CD4-positive, alpha-beta T cell treated with Interleukin-17A for 1 hour (primary cell): ENCODE results near the gene OR8D1.

ENCODE experiments used
- DNase-seq: peaks from one replicate; pipeline ENCODE4 v3.0.0-alpha.2; 2020

OR8D1 gene

DNA sequence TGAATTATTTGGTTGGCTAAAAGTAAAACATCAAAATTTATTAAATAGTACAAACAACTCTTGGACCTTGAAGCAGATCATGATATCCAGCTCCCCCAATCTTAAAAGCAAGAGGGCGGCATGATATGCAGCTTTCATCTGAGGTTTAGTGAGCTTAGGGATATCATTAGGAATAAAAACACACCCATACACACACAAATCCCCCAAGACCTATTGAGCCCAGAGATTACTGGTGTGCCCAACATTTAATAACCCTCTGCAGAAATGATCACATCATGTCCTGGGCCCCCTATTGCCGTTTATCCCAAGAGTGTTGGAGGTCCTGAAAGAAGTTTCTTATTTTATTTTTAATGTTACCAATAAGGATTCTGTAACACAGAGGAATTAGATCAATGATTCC is at the start of gene OR8D1:
Gene OR8D1, minus strand, starts transcription at position 101 of the 400 bp plus-strand sequence. CDS start 3,183 bp downstream, outside the sequence.
- no peak for DNase-seq

DNA sequence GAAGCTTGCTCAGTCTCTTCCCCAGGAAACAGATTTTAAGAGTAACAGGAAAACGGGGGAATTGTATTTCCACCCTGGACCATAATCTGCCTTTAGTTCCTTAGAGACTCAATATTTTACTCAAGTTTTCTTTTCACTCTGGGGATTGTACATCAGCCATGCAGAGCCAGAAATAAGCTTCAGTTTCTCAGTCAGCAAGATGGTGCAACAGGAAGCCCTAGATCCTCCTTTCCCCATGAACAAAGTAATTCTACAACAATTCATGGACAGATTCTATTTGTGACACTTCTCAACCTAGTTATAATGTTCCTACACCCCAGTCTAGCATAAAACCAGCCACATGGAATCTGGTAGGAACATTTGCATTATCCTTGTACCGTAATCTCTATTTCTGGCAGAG is 45.8 kb upstream of the OR8D1 start:
- DNase-seq: no peak

DNA sequence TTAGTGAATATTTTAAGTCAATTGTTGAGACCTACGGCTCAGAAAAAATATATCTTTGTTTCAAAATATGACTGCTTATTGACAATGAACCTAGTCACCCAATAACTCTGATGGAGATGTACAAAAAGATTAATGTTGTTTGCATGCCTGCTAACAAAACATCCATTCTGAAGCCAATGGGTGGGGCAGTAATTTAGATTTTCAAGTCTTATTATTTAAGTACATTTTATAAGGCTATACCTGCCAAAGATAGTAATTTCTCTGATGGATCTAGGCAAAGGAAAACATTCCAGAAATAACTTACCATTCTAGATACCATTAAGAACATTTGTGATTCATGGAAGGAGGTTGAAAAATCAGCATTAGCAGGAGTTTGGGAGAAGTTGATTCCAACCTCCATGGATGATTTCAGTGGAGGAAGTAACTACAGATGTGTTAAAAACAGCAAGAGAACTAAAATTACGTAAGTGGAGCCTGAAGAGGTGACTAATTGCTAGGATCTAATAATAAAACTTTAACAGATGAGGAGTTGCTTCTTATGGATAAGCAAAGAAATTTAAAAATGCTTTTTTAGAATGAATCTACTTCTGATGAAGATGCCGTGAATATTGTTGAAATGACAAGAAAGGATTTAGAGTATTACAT is 32.7 kb upstream of the OR8D1 start:
- DNase-seq: no peak

DNA sequence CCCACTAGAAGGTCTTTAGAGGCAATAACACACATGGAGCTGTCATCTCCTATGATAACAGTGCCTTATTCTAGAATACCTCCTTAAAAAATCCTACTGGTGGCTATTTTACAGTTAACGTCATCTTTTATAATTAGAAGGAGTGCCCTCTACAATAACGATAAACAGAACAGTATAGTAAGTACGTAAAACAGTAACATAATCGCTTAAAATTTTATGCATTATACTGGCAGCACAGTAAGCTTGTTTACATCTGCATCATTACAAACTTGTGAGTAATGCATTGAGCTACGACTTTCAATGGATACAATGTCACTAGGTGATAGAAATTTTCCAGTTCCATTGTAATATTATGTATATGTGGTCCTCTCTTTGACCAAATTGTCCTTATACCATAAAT is 30.6 kb upstream of the OR8D1 start:
- DNase-seq: no peak

DNA sequence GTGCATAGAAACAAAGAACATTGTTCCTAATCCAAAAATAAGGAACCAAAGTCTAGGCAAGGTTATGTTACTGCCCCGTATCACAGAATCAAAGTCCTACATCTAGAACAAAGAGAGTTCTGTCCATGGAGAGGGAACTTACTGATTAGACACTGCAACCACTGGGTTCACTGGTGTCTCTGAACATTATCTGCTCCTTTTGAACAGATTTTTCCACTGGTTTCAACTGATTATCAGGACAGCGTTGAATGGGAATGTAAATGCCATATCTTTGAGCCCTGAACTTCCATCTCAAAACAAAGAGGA is 26.3 kb upstream of the OR8D1 start:
- no peak for DNase-seq

DNA sequence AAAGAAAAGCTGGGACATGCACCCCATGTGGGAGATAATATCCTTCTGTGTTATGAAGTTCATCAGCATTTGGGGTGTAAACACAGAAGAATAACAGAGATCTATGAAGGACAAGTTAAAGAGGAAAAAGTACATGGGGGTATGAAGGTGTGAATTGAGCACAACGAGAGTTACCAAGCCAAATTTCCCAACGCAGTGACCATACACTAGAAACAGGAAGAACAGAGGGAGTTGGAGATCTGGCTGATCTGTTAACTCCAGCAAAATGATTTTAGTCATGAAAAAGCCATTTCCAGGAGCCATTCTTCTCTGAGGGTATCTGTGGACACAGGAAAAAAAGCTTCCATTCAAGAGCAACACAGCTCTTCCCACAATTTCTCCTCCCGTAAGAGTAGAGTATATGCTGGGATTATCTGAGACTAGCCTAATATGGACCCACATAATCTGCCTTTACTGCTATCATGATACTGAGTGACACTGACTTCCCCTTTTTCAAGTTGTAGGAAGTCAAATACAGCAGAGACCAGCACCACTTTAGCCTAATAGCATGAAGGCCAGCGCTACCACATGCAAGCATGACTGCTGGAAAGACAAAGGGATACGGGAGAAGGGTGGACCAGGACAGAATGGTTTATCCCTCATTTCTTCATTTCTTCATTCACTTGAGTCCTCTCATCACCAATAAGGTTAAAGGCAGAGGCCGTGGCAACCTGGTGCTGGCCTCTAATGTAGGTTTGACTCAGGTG is 25.8 kb upstream of the OR8D1 start:
- no peak for DNase-seq

DNA sequence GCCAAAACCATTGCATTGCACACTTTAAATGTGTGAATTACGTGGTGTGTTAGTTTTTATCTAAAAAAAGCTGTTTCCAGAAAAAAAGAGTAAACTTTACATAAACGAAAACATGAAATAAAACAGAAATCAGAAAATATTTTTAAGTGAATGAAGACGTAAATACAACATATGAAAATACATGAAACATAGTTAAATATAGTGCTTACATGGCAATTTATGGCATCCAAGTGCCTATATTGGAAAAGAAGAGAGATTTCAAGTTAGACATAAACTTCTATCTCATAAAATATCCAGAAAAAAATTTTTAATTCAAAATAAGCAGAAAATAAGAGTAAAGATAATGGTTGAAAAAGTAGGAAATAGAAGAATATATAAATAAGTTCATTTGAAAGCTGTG is 18.1 kb upstream of the OR8D1 start:
- DNase-seq: no peak

DNA sequence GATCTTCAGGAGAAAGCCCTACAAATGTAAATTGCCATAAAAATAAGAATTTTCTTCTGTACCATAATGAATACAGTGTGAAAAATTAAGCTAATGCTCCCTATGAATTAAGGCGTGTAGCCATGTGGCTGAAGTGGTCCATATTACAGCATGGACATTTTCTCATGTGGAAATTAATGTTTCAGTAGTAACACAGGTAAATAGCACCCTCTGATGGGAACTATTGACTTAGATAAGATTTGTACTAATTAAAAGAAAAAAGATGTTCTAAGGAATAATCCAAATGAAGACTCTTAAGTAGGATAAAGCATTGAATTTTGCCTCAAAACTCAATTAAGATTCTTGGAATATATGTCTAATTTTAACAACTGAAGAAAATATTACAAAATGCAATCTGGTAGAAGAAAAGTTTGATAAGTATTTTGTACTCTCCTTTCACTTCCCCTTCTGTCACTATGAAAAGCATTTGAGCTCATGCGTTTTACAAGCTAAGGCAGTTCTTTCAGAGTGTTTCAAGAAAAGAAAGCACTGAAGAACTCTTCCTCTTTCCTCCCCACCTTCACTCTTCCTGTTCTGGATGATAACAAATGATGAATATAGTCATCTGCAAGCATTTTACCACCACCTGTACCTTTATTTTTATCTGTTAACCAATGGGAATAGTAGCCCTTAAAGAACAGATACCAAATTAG is 16.2 kb upstream of the OR8D1 start:
- DNase-seq: no peak

DNA sequence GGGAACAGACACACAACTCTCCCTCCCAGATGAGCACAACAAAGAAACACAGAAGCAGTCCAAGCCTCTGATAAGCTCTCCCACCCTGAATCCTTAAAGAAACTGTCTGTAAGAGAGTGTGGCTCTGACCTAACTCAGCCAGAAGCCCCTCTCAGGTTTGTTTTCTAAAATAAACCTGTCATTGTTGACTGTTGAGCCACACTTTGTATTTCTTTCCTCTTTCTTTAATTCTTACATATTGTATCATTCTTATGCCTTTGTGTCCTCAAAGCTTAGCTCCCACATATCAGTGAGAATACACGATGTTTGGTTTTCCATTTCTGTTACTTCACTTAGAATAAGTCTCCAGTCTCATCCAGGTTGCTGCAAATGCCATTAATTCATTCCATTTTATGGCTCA is 14.0 kb upstream of the OR8D1 start:
- DNase-seq: no peak

DNA sequence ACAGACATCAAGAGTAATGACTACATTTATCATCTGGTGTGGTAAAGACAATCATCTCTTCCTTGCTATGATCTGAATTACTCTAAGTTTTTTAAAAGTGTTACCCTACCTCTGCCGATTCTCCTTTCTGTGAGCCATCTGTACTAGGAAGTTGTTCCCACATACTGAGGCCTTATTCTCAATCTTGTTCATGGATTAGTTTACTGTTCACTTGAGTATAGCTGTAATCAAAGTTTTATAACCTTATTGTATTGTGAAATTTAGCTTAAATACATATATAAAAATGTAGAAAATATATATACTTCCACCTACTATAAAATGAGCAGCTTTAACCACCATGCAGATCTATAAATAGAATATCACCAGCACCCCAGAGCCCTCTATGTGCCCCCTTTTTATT is 8.6 kb upstream of the OR8D1 start:
- no peak for DNase-seq

DNA sequence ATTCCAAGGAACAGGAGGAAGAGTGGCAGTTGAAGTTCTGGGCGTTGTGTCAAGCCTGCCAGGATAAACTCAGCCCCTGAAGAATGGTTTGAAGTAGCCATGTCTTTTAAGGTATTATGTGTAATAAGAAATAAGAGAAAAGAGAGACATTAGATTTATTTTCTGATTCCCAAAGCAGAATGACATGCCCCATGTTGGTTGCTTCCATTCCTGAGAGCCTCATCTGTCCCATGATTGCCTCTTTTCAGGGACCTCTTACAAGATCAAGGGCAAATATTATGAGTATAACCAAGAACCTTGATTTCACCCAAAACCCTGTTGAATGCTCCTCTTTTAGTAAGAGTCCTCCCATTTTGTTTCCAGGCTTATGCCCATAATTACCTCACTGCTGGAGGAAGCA is 6.3 kb upstream of the OR8D1 start, which contains the start of gene OR8D2:
Gene OR8D2, minus strand, starts transcription at position 101 of the 400 bp plus-strand sequence. Its CDS starts 0 bp downstream, at position 101.
- DNase-seq: no peak

DNA sequence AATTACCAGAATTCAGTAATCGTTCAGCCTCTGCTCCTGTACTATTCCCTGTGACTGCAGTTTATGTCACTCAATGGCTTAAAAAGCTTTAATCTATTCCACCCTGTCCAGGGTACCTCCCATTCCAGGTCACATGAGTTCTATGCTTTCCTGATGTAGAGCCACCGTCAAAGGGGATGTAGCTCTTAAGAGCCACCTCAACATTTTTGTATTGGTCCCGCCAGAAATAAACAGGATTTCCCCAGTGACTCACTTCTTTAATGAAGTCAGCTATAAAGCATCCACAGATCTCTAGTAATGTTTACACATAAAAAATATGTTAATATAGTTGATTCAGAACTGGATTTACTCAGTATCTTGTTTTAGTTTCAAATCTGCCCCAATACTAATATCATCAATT is 1.3 kb upstream of the OR8D1 start:
- no peak for DNase-seq

DNA sequence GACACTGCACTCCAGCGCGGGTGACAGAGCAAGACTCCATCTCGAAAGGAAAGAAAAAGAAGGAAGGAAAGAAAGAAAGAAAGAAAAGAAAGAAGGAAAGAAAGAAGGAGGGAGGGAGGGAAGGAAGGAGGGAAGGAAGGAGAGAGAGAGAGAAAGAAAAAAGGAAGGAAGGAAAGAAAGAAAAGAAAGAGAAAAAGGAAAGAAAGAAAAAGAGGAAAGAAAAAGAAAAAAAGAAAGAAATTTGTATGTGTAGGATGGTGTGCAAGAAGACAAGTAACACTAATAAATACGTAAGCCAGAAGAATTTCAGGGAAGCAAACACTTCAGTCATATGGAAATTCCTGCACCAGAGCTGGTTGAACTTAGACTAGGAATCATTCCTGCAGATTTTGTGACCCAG is 618 bp downstream of the OR8D1 start:
- DNase-seq: no peak

DNA sequence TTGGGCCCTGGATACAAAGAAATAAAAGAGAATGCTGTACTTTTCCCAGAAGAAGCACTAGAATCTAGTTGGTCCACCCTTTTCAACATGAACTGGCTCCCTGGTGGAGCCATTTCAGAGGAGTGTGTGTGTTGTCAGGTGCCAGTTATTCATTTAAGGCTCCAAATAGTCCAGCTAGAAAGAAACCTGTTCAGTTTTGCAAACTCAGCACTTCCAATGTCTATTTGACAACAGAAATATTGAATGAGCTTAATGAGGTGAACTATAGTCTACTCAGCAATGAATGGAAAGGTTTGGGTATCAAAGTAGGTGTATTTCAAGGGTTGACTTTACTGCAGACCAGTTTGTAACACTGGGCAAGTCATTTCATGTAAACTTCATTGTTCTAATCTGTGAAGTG is 2.1 kb downstream of the OR8D1 start:
- DNase-seq: no peak

DNA sequence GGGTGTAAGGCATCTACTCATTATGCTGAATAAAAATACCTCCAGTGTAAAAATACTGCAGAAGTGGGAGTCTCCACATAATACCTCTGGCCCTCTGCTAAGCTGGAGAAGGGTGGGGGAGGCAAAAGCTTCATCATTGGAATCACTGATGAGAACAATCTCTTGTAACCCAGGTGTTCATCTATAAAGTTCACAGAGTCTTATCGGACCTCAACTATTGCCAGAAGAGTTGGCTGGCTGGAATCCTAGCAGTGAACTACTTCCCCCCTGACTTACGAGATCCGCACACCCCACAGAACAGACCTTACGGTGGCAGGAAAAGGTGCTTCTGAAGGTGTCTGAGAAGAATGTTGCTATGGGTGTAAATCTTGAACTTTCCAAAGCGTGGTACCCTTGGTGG is 2.5 kb downstream of the OR8D1 start:
- DNase-seq: no peak

DNA sequence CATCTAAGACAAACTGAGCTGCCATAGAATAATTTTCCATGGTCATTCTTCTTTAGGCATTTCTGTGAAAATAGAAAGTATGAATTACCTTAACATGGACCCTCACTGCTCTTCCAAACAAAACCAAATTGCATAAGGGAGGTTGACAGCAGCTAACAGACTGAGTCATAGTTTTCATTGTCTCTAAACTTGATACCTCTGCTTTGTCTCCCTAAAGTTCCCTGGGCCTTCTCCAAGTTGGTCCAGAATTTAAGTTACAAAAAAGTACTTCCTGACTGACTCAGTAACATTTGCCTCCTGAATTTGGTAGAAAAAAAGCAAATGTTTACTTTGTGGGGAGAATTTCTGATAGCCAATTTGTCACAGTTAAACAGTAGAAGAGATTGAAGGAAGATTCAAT is 3.0 kb downstream of the OR8D1 start:
- DNase-seq: no peak

DNA sequence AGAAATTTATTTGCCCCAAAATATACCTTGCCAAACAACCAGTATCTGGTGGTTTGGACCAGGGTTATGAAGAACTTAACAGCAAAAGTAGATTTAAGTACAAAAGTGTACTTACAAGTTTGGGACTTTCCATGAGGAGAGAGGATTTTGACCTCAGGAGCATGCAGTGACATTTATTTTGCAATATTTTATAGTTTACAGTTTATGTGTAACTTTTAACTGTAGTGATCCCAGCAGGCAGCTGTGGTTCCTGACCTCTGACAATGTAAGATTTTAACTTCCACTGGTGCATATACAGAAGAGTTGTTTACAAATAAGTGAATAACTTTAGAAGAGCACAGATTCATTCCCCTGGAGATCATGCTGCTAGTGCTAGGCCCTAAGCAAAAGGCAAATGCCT is 6.7 kb downstream of the OR8D1 start:
- no peak for DNase-seq

DNA sequence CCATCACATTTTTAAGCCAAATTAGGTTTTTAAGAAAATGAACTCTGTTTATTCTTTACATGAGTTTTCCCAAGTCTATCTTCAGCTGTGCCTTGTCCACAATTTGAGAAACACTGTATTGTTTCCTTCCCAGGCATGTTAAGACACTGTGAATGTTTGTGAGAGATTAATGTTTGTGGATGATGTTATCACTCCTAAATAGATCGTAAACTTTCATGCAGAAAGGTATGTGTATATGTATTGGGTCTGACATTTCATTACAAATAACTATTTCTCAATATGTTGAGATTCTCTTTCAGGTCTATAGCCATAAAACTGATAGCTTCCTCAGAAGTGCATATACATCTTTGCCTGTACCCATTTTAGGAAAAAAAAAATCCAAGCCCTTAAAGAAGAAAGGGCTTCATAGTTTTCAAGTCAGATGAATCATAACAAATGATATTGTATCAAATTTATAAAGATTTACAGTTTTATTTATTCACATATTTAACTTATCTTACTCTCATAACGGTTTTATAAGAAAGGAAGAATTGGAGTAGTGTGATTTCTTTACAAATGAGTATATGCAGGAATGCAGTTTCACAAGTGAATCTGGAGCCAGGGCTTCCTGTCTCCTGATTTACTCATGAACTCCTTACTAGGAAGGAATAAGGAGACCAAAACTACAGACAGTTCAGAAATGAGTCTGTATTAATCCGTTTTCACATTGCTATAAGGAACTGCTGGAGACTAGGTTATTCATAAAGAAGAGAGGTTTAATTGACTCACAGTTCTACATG is 11.2 kb downstream of the OR8D1 start:
- DNase-seq: no peak

DNA sequence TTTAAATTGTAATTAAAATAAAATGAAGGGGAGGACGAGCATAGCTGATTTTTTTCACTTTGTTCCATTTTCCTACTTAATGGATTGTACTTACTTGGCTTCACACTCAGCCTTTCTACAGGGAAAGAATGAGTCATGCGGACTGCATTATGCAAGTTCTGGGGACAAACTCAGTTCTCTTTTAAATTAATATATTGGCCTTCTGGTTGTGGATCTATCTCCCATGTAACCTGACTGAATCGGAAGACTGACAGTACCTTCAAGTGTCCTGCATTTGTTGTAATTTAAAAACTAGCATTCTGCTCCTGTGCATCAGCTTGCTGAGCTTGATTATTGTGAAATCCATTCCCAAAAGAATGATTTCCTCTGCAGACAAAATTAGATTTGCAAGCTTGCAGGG is 12.2 kb downstream of the OR8D1 start:
- no peak for DNase-seq

DNA sequence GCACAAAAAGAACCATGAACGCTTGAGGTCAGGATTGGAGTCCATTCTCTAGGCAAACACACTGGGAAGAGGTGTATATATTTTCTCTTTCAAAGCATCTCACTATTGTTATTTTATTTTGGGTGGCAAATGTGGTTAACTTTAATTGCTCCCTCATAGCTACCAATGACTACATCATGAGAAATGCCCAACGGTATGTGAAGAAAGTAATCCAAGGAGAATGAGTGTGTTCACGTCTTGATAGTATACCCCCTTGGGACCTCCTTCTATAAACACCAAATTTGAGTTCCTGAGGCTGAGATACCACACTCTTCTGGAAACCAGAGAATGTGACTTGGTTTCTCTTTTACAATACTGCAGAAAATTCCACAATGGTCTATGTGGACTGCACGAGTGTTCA is 15.8 kb downstream of the OR8D1 start:
- no peak for DNase-seq

DNA sequence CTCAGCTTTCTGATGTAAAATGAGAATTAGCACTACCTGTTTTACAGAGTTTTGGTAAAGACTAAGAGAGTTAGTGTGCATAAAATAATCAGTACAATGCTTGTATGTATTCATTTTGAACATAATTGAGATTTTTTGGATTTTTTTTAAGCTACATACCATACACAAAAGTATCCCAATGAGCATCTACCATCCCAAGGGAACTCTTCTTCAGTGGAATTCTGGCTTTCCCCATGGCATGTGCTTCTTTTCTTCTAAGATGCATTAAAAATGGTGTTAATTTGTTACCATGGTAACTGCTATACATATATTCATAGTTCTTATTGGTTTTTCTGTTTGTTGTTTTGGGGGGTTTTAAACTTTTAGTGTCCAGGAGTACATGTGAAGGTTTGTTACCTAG is 17.7 kb downstream of the OR8D1 start:
- DNase-seq: no peak

DNA sequence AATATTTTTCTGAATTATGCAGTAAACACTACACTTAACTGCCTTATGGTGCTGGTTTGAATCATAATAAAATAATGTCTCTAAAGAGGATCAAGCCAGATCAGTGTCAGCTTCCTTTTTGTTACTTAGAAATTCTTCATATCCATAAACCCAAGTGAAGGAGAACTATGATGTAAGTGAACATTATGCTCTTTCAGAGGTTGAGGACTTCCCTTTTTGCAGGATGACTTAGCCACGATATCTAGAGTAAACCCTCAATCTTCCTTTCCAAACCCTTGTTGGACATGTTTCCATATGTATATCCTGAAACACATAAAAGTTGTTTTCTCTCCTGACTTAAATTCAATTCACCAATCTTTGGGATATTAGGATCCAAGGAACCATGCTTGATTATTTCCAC is 19.1 kb downstream of the OR8D1 start:
- no peak for DNase-seq

DNA sequence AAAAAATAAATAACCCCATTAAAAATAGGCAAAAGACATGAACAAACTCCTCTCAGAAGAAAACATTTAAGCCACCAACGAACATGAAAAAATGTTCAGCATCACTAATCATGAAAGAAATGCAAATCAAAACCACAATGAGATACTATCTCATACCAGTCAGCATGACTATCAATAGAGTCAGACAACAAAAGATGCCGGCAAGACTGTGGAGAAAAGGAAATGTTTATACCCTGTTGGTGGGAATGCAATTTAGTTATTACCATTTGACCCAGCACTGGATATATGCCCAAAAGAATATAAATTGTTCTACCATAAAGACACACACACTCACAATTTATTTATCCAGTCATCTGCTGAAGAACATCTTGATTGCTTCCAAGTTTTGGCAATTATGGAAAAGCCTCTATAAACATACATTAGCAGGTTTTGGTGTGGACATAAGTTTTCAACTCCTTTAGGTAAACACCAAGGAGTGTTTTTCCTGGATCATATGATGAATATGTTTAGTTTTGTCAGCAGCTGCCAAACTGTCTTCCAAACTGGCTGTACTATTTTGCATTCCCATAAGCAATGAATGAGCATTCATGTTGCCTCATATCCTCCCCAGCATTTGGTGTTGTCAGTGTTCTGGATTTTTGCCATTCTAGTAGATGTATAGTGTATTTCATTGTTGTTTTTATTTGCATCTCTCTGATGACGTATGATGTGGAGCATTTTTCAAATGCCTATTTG is 28.0 kb downstream of the OR8D1 start:
- no peak for DNase-seq
